ENCODE measurements around the gene DZIP3. TPM values are rescaled to one million over a fixed set of nuclear protein-coding genes. Genes with fewer than 3 reads are reported as not detected.
"Not testable (repeated sequence)": the region's sequence is repeated elsewhere in the genome, so short reads cannot be mapped to it uniquely, and the experiment has no call there.

DZIP3 gene
- total and polyA plus RNA-seq, 5 donors from 2014 or later, result 5.2 to 14.9 (median 11.2) TPM

DNA sequence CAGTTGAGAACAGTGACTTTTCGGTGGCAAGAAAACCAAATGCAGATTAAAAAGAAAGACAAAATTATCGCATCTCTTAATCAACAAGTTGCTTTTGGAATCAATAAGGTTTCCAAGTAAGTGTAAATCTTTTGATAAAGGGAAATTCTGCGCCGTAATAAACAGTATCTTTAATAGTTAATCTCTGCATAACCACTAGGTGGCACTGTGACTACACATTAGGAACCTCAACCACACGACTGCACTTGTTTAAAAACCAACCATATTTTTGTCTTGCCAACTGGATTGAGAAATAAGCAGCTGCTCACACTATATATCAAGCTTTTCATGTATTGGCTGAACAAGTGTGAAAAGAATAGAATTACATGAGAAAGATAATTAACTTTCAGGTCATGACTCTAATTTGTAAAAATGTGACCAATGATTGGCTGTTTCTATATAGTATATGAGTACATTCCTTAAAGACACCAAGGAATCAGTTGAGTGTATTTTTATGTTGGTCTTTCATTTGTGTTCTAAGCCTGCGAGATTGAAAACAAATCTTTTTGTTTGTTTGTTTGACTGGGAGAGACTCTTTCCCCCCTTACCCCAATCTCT lies 72.7 kb downstream of the DZIP3 start:
- Mint-ChIP-seq H3K9me3 (peaks cover 0 to 1% (median 0%) of the 10 kb centered on the region in 7 donors), H3K4me1 (peaks cover 1 to 16% (median 12%) of the 10 kb centered on the region in 4 donors)

DNA sequence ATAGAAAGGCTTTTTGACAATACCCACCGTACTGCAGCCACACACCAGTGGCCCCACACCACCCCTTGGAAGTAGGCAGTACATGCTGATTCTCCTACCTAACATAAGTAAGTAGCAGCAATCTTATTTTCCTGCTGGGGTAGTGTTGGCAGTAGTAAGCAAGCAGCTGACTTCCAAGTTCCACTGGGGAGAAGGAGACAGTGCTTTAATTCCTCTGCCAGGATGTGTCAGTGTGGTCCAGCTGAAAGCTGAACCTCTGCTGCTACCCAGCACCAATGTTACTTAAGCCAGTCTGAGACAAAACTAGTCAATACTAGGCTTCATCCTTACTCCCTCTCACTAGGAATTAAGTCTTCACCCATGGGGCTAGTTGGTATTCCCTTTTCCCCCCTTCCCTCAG lies 74.7 kb downstream of the DZIP3 start:
- peaks cover 17% of the 10 kb centered on the region for H3K36me3 Mint-ChIP-seq
- H3K9me3 Mint-ChIP-seq, result peaks cover 0 to 1% (median 0%) of the 10 kb centered on the region in 7 donors
- H3K4me1 ChIP-seq (ENCODE audit: control insufficient read depth, insufficient read depth, low read length, poor library complexity, severe bottlenecking), result no peaks in the 10 kb centered on the region
- no peaks in the 10 kb centered on the region for H3K36me3 ChIP-seq (ENCODE audit: control insufficient read depth, insufficient read depth, low read length)
- H3K9me3 ChIP-seq (ENCODE audit: control insufficient read depth in 2 of 2, low read length in 2 of 2), result no peaks in the 10 kb centered on the region
- no peak for ATAC-seq (ENCODE audit: low read depth in 2 of 2)
- H3K27ac ChIP-seq (ENCODE audit: insufficient read depth, low read length, poor library complexity, severe bottlenecking), result no peak overlapping the region
- H3K4me1 Mint-ChIP-seq, result peaks cover 4 to 21% (median 13%) of the 10 kb centered on the region in 4 donors
- peak in 1 of 3 donors; percentile 5 for DNase-seq
- no peaks in the 10 kb centered on the region for H3K27me3 ChIP-seq (ENCODE audit: control insufficient read depth, insufficient read depth, low read length)
- H3K27me3 Mint-ChIP-seq, result no peaks in the 10 kb centered on the region
- no peak overlapping the region for H3K4me3 Mint-ChIP-seq
- H3K4me3 ChIP-seq (ENCODE audit: low read depth, low read length), result no peak overlapping the region
- no peak overlapping the region for H3K27ac Mint-ChIP-seq

More for the DNA sequence above, 72.7 kb downstream of the DZIP3 start:
- Mint-ChIP-seq H3K36me3 (peaks cover 17% of the 10 kb centered on the region), H3K27me3 (no peaks in the 10 kb centered on the region), H3K4me3 (no peak overlapping the region), H3K27ac (no peak overlapping the region)
- Histone ChIP-seq H3K9me3 (ENCODE audit: control insufficient read depth in 2 of 2, low read length in 2 of 2) (no peaks in the 10 kb centered on the region), H3K4me1 (ENCODE audit: control insufficient read depth, insufficient read depth, low read length, poor library complexity, severe bottlenecking) (no peaks in the 10 kb centered on the region), H3K36me3 (ENCODE audit: control insufficient read depth, insufficient read depth, low read length) (no peaks in the 10 kb centered on the region), H3K27ac (ENCODE audit: insufficient read depth, low read length, poor library complexity, severe bottlenecking) (no peak overlapping the region), H3K4me3 (ENCODE audit: low read depth, low read length) (peak overlapping the region; percentile 12), H3K27me3 (ENCODE audit: control insufficient read depth, insufficient read depth, low read length) (no peaks in the 10 kb centered on the region)
- ATAC-seq (ENCODE audit: low read depth in 2 of 2) (peak; percentile 70 to 76), DNase-seq (peak; percentile 28 to 82 (median 78))

DNA sequence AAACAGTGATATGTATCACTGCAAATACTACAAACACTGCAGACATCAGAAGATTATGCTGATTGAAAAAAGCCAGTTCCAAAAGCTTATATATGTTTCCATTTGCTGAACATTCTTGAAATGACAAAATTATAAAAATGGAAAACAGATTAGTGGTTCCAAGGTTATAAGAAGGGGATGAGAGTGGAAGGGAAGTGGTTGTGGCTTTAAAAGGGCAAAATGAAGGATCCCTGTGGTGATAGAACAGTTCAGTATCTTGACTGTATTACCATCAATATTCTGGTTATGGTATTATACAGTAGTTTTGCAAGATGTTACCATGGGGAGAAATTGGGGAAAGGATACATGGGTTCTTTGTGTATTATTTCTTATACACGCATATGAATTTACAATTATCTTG lies 77.8 kb downstream of the DZIP3 start:
- Mint-ChIP-seq H3K4me1 (peaks cover 4 to 16% (median 7%) of the 10 kb centered on the region in 4 donors), H3K36me3 (peaks cover 34% of the 10 kb centered on the region), H3K27ac (peak overlapping the region in 1 of 3 donors; percentile 30), H3K4me3 (no peak overlapping the region), H3K27me3 (no peaks in the 10 kb centered on the region), H3K9me3 (peaks cover 0 to 1% (median 0%) of the 10 kb centered on the region in 7 donors)
- Histone ChIP-seq H3K9me3 (ENCODE audit: control insufficient read depth in 2 of 2, low read length in 2 of 2) (no peaks in the 10 kb centered on the region), H3K27ac (ENCODE audit: insufficient read depth, low read length, poor library complexity, severe bottlenecking) (no peak overlapping the region), H3K27me3 (ENCODE audit: control insufficient read depth, insufficient read depth, low read length) (no peaks in the 10 kb centered on the region), H3K4me1 (ENCODE audit: control insufficient read depth, insufficient read depth, low read length, poor library complexity, severe bottlenecking) (no peaks in the 10 kb centered on the region), H3K4me3 (ENCODE audit: low read depth, low read length) (no peak overlapping the region), H3K36me3 (ENCODE audit: control insufficient read depth, insufficient read depth, low read length) (peaks cover 3% of the 10 kb centered on the region)
- ATAC-seq (ENCODE audit: low read depth in 2 of 2) (no peak), DNase-seq (peak in 1 of 3 donors; percentile 6)

DNA sequence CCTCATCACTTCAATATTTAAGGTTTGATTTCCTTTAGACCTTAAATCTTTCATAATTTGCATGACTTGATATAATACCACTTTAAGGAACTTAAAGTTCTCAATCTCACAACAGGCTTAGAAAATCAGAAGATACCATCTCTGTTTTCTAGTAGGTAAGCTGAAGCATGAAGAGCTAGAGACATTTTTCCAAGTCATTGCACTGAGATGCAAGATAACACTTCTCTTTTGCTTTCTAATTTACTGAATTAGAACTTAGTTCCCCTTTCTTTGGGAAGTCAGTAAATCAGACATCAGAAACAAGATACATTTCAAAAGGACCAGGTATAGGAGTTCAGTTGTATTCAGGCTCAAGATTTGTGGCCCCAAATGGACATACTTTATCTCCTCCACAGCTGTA lies 79.7 kb downstream of the DZIP3 start:
- H3K27me3 Mint-ChIP-seq, result no peaks in the 10 kb centered on the region
- H3K9me3 Mint-ChIP-seq, result peaks cover 0 to 1% (median 0%) of the 10 kb centered on the region in 7 donors
- no peaks in the 10 kb centered on the region for H3K27me3 ChIP-seq (ENCODE audit: control insufficient read depth, insufficient read depth, low read length)
- H3K9me3 ChIP-seq (ENCODE audit: control insufficient read depth in 2 of 2, low read length in 2 of 2), result no peaks in the 10 kb centered on the region
- H3K4me3 Mint-ChIP-seq, result no peak overlapping the region
- DNase-seq (no peak), ATAC-seq (ENCODE audit: low read depth in 2 of 2) (no peak)
- no peaks in the 10 kb centered on the region for H3K4me1 ChIP-seq (ENCODE audit: control insufficient read depth, insufficient read depth, low read length, poor library complexity, severe bottlenecking)
- no peak overlapping the region for H3K4me3 ChIP-seq (ENCODE audit: low read depth, low read length)
- H3K27ac Mint-ChIP-seq, result no peak overlapping the region
- H3K36me3 Mint-ChIP-seq, result peaks cover 35% of the 10 kb centered on the region
- peaks cover 3% of the 10 kb centered on the region for H3K36me3 ChIP-seq (ENCODE audit: control insufficient read depth, insufficient read depth, low read length)
- no peak overlapping the region for H3K27ac ChIP-seq (ENCODE audit: insufficient read depth, low read length, poor library complexity, severe bottlenecking)
- H3K4me1 Mint-ChIP-seq, result peaks cover 4 to 14% (median 7%) of the 10 kb centered on the region in 4 donors

DNA sequence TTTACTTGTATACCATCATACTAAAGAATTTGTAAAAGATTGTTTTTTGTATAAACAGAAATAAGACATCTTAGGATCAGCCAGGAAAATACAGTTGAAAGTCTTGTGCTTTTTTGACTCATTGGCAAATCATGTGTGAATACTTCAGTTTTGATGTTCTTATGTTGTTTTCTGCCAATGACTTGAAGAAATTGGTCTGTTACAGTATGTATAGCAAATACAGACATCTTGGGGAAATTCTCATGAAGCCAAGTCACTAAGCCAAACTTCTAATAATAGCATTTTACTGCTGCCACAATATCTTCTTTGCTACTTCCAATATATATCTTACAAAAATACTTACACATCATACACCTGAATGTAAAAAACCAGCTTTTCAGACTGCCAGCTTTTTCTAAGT lies 83.2 kb downstream of the DZIP3 start:
- Mint-ChIP-seq H3K27ac (no peak overlapping the region), H3K27me3 (no peaks in the 10 kb centered on the region), H3K4me1 (peaks cover 0 to 6% (median 3%) of the 10 kb centered on the region in 4 donors), H3K9me3 (no peaks in the 10 kb centered on the region), H3K4me3 (no peak overlapping the region), H3K36me3 (peaks cover 39% of the 10 kb centered on the region)
- Histone ChIP-seq H3K27me3 (ENCODE audit: control insufficient read depth, insufficient read depth, low read length) (no peaks in the 10 kb centered on the region), H3K9me3 (ENCODE audit: control insufficient read depth in 2 of 2, low read length in 2 of 2) (no peaks in the 10 kb centered on the region), H3K4me1 (ENCODE audit: control insufficient read depth, insufficient read depth, low read length, poor library complexity, severe bottlenecking) (no peaks in the 10 kb centered on the region), H3K4me3 (ENCODE audit: low read depth, low read length) (no peak overlapping the region), H3K27ac (ENCODE audit: insufficient read depth, low read length, poor library complexity, severe bottlenecking) (no peak overlapping the region), H3K36me3 (ENCODE audit: control insufficient read depth, insufficient read depth, low read length) (peaks cover 6% of the 10 kb centered on the region)
- ATAC-seq (ENCODE audit: low read depth in 2 of 2) (no peak), DNase-seq (no peak)

DNA sequence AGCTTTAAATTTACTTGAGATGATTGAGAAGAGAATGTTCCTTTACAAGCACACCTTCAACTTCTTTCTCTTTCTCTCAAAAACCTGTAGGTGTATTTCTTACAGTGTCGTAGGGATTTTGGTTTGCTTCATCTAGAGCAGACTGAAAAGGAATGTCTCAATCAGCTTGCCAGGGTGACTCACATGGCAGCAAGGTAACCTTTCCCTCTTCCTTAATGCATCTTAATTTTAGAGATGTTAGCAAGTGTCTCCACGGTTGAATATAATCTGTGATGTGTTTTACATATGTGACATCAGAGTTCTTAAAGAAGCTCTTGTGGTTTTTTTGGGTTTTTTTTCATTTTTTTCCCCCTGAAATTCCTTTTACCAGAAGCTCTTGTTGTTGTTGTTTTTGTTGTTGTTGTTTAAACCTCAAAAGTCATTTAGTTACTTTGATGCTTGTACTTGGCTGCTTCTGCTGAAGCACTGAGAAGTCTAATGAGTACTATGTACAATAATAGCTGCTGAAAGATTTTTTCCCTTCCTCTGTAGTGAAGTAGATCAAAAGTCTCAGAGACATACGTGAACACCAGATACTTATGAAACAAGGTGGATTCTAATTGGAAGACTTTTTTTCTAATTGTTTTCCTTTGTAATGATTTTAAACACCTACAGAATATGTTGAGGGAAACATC lies 84.6 kb downstream of the DZIP3 start:
- Histone ChIP-seq H3K27ac (ENCODE audit: insufficient read depth, low read length, poor library complexity, severe bottlenecking) (no peak overlapping the region), H3K36me3 (ENCODE audit: control insufficient read depth, insufficient read depth, low read length) (peaks cover 8% of the 10 kb centered on the region), H3K9me3 (ENCODE audit: control insufficient read depth in 2 of 2, low read length in 2 of 2) (no peaks in the 10 kb centered on the region), H3K4me1 (ENCODE audit: control insufficient read depth, insufficient read depth, low read length, poor library complexity, severe bottlenecking) (no peaks in the 10 kb centered on the region), H3K4me3 (ENCODE audit: low read depth, low read length) (no peak overlapping the region), H3K27me3 (ENCODE audit: control insufficient read depth, insufficient read depth, low read length) (no peaks in the 10 kb centered on the region)
- ATAC-seq (ENCODE audit: low read depth in 2 of 2), result no peak
- no peak overlapping the region for H3K4me3 Mint-ChIP-seq
- no peak for DNase-seq
- no peaks in the 10 kb centered on the region for H3K27me3 Mint-ChIP-seq
- peaks cover 0 to 2% (median 0%) of the 10 kb centered on the region in 7 donors for H3K9me3 Mint-ChIP-seq
- peaks cover 0 to 6% (median under 1%) of the 10 kb centered on the region in 4 donors for H3K4me1 Mint-ChIP-seq
- H3K36me3 Mint-ChIP-seq, result peaks cover 39% of the 10 kb centered on the region
- H3K27ac Mint-ChIP-seq, result no peak overlapping the region

DNA sequence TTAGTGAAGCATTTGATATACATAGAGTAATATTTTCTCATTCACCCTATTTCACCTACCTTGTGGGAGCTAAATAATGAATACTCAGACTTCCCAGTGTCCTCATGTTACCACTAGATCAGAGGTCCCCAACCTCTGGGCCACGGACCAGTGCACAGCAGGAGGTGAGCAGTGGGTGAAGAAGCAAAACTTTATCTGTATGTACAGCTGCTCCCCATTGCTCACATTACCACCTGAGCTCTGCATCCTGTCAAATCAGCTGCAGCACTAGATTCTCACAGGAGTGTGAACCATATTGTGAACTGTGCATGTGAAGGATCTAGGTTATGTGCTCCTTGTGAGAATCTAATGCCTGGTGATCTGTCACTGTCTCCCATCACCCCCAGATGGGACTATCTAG lies 88.3 kb downstream of the DZIP3 start:
- no peak overlapping the region for H3K4me3 ChIP-seq (ENCODE audit: low read depth, low read length)
- H3K9me3 ChIP-seq (ENCODE audit: control insufficient read depth in 2 of 2, low read length in 2 of 2), result no peaks in the 10 kb centered on the region
- no peak overlapping the region for H3K27ac Mint-ChIP-seq
- peaks cover 0 to 4% (median 0%) of the 10 kb centered on the region in 7 donors for H3K9me3 Mint-ChIP-seq
- H3K4me1 ChIP-seq (ENCODE audit: control insufficient read depth, insufficient read depth, low read length, poor library complexity, severe bottlenecking), result no peaks in the 10 kb centered on the region
- H3K36me3 ChIP-seq (ENCODE audit: control insufficient read depth, insufficient read depth, low read length), result peaks cover 5% of the 10 kb centered on the region
- H3K27ac ChIP-seq (ENCODE audit: insufficient read depth, low read length, poor library complexity, severe bottlenecking), result no peak overlapping the region
- no peak overlapping the region for H3K4me3 Mint-ChIP-seq
- H3K36me3 Mint-ChIP-seq, result peaks cover 28% of the 10 kb centered on the region
- no peak for DNase-seq
- no peak for ATAC-seq (ENCODE audit: low read depth in 2 of 2)
- H3K4me1 Mint-ChIP-seq, result no peaks in the 10 kb centered on the region
- H3K27me3 ChIP-seq (ENCODE audit: control insufficient read depth, insufficient read depth, low read length), result no peaks in the 10 kb centered on the region
- no peaks in the 10 kb centered on the region for H3K27me3 Mint-ChIP-seq

DNA sequence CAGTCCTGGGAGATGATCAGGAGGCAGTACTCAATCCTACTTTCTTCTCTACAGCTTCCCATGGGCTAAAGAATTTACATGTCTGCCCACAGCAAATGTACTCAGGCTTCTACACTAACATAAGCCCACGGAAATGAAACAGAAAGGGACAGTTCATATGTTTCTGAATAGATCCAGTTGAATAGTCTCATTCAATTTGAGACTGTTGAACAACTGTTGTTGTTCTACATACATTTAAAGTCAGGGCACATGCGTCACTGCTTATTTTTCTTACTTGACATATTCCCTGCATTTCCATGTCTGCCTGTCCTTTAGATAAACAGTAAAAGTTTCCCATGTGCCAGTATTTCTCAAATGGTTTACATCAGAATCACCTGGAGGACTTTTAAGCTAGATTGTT lies 102.8 kb downstream of the DZIP3 start:
- not testable (repeated sequence) for H3K9me3 Mint-ChIP-seq; H3K27ac Mint-ChIP-seq; H3K9me3 ChIP-seq (ENCODE audit: control insufficient read depth in 2 of 2, low read length in 2 of 2); H3K27ac ChIP-seq (ENCODE audit: insufficient read depth, low read length, poor library complexity, severe bottlenecking); H3K4me1 Mint-ChIP-seq; DNase-seq; ATAC-seq (ENCODE audit: low read depth in 2 of 2); H3K27me3 ChIP-seq (ENCODE audit: control insufficient read depth, insufficient read depth, low read length); H3K4me3 ChIP-seq (ENCODE audit: low read depth, low read length); H3K27me3 Mint-ChIP-seq; H3K4me1 ChIP-seq (ENCODE audit: control insufficient read depth, insufficient read depth, low read length, poor library complexity, severe bottlenecking); H3K4me3 Mint-ChIP-seq
- peaks cover 24% of the 10 kb centered on the region for H3K36me3 ChIP-seq (ENCODE audit: control insufficient read depth, insufficient read depth, low read length)
- H3K36me3 Mint-ChIP-seq, result peaks cover 55% of the 10 kb centered on the region

Data from CD4-positive, CD25-positive, alpha-beta regulatory T cell (primary cell).